GM12864 (cell line): ENCODE measurements around the gene PTPA.

Source experiments
- DNase-seq: peaks from one replicate; pipeline ENCODE4 v3.0.0-alpha.2; 2011; ENCODE audit warnings: low read depth
- H3K4me3 ChIP-seq: 2 replicates; pipeline ENCODE4 v1.5.1; 2011; ENCODE audit warnings: mild to moderate bottlenecking, low read depth, low read length, control low read depth
- CTCF ChIP-seq: IDR thresholded peaks from 2 replicates; pipeline ENCODE4 v1.5.1; 2011; ENCODE audit warnings: low read depth, mild to moderate bottlenecking, moderate library complexity, low read length, control low read depth, inconsistent platforms; ENCODE audit errors: missing control alignments

PTPA gene

GRCh38 chr9:129149442-129149841, 38.2 kb downstream of the PTPA start:
- TF ChIP-seq CTCF: no peak
- no peak overlapping the region for H3K4me3 ChIP-seq
- DNase-seq: no peak

GRCh38 chr9:129150122-129150521, 38.9 kb downstream of the PTPA start:
- no peak for DNase-seq
- no peak overlapping the region for H3K4me3 ChIP-seq
- no peak for TF ChIP-seq CTCF

GRCh38 chr9:129150672-129151211, 39.5 kb downstream of the PTPA start:
- no peak for DNase-seq
- TF ChIP-seq CTCF: no peak
- no peak overlapping the region for H3K4me3 ChIP-seq

GRCh38 chr9:129151469-129151868, 40.3 kb downstream of the PTPA start:
- TF ChIP-seq CTCF: no peak
- no peak overlapping the region for H3K4me3 ChIP-seq
- DNase-seq: no peak

GRCh38 chr9:129154866-129155477, 43.8 kb downstream of the PTPA start:
- TF ChIP-seq CTCF: no peak

GRCh38 chr9:129156163-129156562, 44.9 kb downstream of the PTPA start:
- TF ChIP-seq CTCF: no peak
- DNase-seq: no peak
- no peak overlapping the region for H3K4me3 ChIP-seq

More at GRCh38 chr9:129154866-129155477, 43.8 kb downstream of the PTPA start:
- DNase-seq: no peak
- H3K4me3 ChIP-seq: no peak overlapping the region

- TF ChIP-seq CTCF: no peak
- no peak for DNase-seq
- no peak overlapping the region for H3K4me3 ChIP-seq
Measured at GRCh38 chr9:129160712-129161533, 49.7 kb downstream of the PTPA start.
